Esophagus muscularis mucosa (tissue), 4 donors: Measurements from ENCODE around the gene CPED1. TPM values are rescaled to one million over a fixed set of nuclear protein-coding genes. Genes with fewer than 3 reads are reported as not detected.
"Not testable (repeated sequence)": the region's sequence is repeated elsewhere in the genome, so short reads cannot be mapped to it uniquely, and the experiment has no call there.

ENCODE experiments used
- DNase-seq: peaks from one replicate; pipeline ENCODE4 v3.0.0-alpha.2; 2017; ENCODE audit errors: extremely low spot score
- H3K27ac ChIP-seq, 4 donors: fragments of 200-600 bp; sonication (generic); replicated peaks in 1 of 4; 1 replicate in 3 of 4; 2 replicates in 1 of 4; pipeline ENCODE4 v1.5.1; 2016 to 2019; ENCODE audit warnings: mild to moderate bottlenecking in 1 of 4
- H3K27me3 ChIP-seq, 4 donors: fragments of 200-600 bp; sonication (generic); one replicate each; pipeline versions ENCODE4 v1.5.1 to v1.6.0; 2016 to 2019
- H3K36me3 ChIP-seq, 4 donors: fragments of 200-600 bp; sonication (generic); one replicate each; pipeline ENCODE4 v1.5.1; 2016 to 2019
- H3K4me1 ChIP-seq, 4 donors: fragments of 200-600 bp; sonication (generic); one replicate each; pipeline ENCODE4 v1.5.1; 2016 to 2019
- H3K4me3 ChIP-seq, 4 donors: fragments of 200-600 bp; sonication (generic); 1 replicate in 2 of 4; 2 replicates in 2 of 4; pipeline ENCODE4 v1.5.1; 2016 to 2019; ENCODE audit warnings: mild to moderate bottlenecking in 4 of 4, moderate library complexity in 1 of 4
- H3K9me3 ChIP-seq, 4 donors: fragments of 200-600 bp; sonication (generic); 1 replicate in 3 of 4; 2 replicates in 1 of 4; pipeline ENCODE4 v1.5.1; 2016 to 2019
- EP300 ChIP-seq: sonication (generic); formaldehyde crosslinking; IDR thresholded peaks from one replicate; pipeline ENCODE4 v1.6.1; 2017; ENCODE audit warnings: antibody characterized with exemption
- POLR2A ChIP-seq: fragments of 450-650 bp; IDR thresholded peaks from one replicate; pipeline ENCODE4 v1.6.1; 2017; ENCODE audit warnings: antibody characterized with exemption, moderate library complexity, mild to moderate bottlenecking, low read depth
- POLR2AphosphoS5 ChIP-seq, 2 donors: sonication (generic); formaldehyde crosslinking; IDR thresholded peaks; one replicate each; pipeline ENCODE4 v1.6.1; 2017; ENCODE audit warnings: antibody characterized with exemption in 2 of 2
- WGBS: methylation state at CpG from one replicate; pipeline ENCODE4 v1.1.5; 2018; 5-methylcytosine and 5-hydroxymethylcytosine counted together
- intact Hi-C: fragments of 100-400 bp; cut with DNase I; formaldehyde crosslinking; loops from one replicate; pipeline ENCODE4 v1.15.1; 2023
- total RNA-seq, 4 donors: library from RNA; depleted of rRNA; stranded (reverse); fragments of >200 nt; gene quantifications; one replicate each; pipeline versions ENCODE4 v1.1.0 to v1.2.1, GENCODE V29; 2016
- TF ChIP-seq, protein P1 (sequence below), 3 experiments: fragments of 200-600 bp in 2 of 3; fragments of 450-650 bp in 1 of 3; sonication (generic) in 2 of 3; IDR thresholded peaks; one replicate each; pipeline ENCODE4 v1.5.1; 2017 to 2019; ENCODE audit warnings: antibody characterized with exemption in 3 of 3, mild to moderate bottlenecking in 2 of 3, moderate library complexity in 1 of 3

The CPED1 gene
- total RNA-seq, 4 donors from 2014 or later: 28.1 to 81.8 (median 32.0) TPM

DNA sequence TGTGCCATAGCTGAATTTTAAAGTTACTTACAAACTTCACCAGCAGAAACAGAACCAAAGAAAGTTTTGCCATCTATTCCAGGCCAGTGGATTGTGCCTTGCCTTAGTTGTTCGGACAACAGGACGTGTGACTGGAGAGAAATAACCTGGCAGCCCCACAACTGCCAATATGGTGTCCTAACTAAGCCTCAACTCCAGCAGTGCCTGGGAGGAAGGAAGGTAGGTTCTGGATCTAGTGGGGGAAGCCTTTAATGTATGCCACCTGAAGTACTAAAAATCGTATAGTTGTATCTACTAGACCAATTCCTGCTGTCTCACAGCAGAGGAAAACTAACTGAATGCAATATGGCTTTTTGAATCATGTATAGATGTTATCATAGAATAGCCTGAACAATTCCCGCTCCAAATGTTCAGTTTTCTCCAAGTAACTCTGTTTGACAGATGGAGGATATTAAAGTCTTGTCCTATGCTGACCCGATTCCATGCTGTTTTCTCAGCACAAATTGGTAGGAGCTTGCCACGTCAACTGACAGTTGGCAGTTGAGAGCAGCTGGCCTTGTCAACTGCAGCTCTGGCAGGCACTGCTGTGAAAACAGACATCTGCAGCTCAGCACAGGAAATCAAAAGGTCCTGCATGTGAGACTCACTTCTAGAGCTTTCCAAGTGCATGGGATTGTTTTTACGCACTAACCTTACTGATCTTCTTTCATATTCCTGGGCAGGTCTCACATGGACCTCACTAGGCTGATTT, 255.8 kb downstream of the CPED1 start:
- H3K27me3 ChIP-seq: no peaks in the 10 kb centered on the region
- intact Hi-C loops: no loop called here
- WGBS: 70% methylated on average over 7 of the region's 7 CpGs

DNA sequence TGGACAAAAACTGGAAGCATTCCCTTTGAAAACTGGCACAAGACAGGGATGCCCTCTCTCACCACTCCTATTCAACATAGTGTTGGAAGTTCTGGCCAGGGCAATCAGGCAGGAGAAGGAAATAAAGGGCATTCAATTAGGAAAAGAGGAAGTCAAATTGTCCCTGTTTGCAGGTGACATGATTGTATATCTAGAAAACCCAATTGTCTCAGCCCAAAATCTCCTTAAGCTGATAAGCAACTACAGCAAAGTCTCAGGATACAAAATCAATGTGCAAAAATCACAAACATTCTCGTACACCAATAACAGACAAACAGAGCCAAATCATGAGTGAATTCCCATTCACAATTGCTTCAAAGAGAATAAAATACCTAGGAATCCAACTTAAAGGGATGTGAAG, 262.9 kb downstream of the CPED1 start:
- H3K36me3 ChIP-seq: peaks cover 0 to 39% (median 9%) of the 10 kb centered on the region in 4 donors
- H3K4me1 ChIP-seq, H3K27me3 ChIP-seq, H3K4me3 ChIP-seq, H3K27ac ChIP-seq, intact Hi-C loops, DNase-seq, H3K9me3 ChIP-seq: not testable (repeated sequence)
- WGBS: 91% methylated on average over 1 of the region's 1 CpG

More for the DNA sequence above, 255.8 kb downstream of the CPED1 start:
- no peak overlapping the region for H3K4me3 ChIP-seq
- no peaks in the 10 kb centered on the region for H3K9me3 ChIP-seq
- DNase-seq: no peak
- TF ChIP-seq EP300: no peak
- TF ChIP-seq, protein P1, sequence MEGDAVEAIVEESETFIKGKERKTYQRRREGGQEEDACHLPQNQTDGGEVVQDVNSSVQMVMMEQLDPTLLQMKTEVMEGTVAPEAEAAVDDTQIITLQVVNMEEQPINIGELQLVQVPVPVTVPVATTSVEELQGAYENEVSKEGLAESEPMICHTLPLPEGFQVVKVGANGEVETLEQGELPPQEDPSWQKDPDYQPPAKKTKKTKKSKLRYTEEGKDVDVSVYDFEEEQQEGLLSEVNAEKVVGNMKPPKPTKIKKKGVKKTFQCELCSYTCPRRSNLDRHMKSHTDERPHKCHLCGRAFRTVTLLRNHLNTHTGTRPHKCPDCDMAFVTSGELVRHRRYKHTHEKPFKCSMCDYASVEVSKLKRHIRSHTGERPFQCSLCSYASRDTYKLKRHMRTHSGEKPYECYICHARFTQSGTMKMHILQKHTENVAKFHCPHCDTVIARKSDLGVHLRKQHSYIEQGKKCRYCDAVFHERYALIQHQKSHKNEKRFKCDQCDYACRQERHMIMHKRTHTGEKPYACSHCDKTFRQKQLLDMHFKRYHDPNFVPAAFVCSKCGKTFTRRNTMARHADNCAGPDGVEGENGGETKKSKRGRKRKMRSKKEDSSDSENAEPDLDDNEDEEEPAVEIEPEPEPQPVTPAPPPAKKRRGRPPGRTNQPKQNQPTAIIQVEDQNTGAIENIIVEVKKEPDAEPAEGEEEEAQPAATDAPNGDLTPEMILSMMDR (IDR thresholded peaks at IDR 0.05): no peak
- TF ChIP-seq POLR2A: no peak
- no peak for TF ChIP-seq POLR2AphosphoS5 (IDR thresholded peaks at IDR 0.05)
- no peaks in the 10 kb centered on the region for H3K4me1 ChIP-seq
- no peak overlapping the region for H3K27ac ChIP-seq
- peaks cover 6 to 51% (median 24%) of the 10 kb centered on the region in 4 donors for H3K36me3 ChIP-seq

DNA sequence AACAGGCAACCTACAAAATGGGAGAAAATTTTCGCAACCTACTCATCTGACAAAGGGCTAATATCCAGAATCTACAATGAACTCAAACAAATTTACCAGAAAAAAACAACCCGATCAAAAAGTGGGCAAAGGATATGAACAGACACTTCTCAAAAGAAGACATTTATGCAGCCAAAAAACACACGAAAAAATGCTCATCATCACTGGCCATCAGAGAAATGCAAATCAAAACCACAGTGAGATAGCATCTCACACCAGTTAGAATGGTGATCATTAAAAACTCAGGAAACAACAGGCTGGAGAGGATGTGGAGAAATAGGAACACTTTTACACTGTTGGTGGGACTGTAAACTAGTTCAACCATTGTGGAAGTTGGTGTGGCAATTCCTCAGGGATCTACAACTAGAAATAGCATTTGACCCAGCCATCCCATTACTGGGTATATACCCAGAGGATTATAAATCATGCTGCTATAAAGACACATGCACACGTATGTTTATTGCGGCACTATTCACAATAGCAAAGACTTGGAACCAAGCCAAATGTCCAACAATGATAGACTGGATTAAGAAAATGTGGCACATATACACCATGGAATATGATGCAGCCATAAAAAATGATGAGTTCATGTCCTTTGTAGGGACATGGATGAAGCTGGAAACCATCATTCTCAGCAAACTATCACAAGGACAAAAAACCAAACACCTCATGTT, 264.2 kb downstream of the CPED1 start:
- H3K27ac ChIP-seq, H3K27me3 ChIP-seq, DNase-seq, intact Hi-C loops, H3K4me3 ChIP-seq, H3K9me3 ChIP-seq, H3K4me1 ChIP-seq: not testable (repeated sequence)
- WGBS: 89% methylated on average over 5 of the region's 5 CpGs
- peaks cover 0 to 25% (median 5%) of the 10 kb centered on the region in 4 donors for H3K36me3 ChIP-seq

DNA sequence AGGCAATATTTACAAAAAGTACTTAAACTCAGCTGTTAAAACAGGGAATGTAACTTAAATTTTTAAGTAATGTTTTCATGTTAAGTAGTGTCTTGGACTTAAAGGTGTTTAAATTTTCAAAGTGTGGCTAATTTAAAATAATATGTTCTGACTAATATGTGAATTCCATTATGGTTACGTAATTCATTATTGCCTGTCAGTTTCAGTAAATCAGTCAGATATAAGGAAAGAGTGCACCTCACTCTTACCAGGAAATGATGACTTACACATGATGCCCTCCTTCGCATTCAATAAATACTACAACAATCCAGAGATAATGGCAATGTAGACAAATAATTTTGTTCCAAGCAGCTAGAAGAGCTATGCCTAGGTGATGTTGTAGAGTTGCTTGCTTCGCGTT, 271.3 kb downstream of the CPED1 start:
- Histone ChIP-seq H3K27ac (no peak overlapping the region), H3K36me3 (peaks cover 0 to 9% (median 0%) of the 10 kb centered on the region in 4 donors), H3K27me3 (no peaks in the 10 kb centered on the region), H3K4me3 (no peak overlapping the region), H3K9me3 (no peaks in the 10 kb centered on the region), H3K4me1 (no peaks in the 10 kb centered on the region)
- intact Hi-C loops: no loop called here
- 91% methylated on average over 4 of the region's 4 CpGs for WGBS
- DNase-seq: no peak
- TF ChIP-seq POLR2A (no peak), EP300 (no peak), POLR2AphosphoS5 (IDR thresholded peaks at IDR 0.05) (no peak)
- TF ChIP-seq, protein P1 (IDR thresholded peaks at IDR 0.05): no peak

DNA sequence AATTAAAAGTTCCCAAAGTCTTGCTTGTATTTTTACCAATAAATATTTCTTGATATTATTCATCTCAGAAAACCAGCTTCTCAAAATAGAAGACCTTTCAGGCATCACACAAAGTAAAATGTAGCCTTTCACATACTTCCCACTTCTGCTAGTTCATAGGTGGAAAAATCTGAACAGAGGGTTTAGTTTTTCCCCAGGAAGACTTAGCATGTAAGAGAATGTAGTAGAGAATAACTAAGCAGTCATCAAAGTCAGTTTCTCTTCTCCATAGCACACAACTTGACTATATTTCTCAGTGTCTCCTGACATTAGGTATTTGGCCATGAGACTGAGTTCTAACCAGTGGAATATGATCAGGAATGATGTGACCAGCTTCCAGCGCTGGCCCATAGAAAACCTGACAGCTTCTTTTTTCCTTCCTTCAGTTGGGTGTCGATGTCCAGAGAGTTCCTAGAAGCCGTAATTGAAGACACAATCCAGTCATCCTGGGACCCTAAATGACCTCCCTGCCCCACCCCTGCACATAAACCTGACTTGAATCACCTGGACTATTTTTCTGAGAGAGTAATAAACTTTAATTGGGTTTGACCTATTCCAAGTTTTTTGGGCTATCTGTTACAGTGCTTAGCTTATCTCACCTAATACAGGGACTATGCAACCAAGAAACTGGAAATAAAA, 272.8 kb downstream of the CPED1 start:
- H3K4me1 ChIP-seq: no peaks in the 10 kb centered on the region
- H3K36me3 ChIP-seq: peaks cover 0 to 5% (median 1%) of the 10 kb centered on the region in 4 donors
- DNase-seq: no peak
- no peak overlapping the region for H3K4me3 ChIP-seq
- TF ChIP-seq, protein P1 (IDR thresholded peaks at IDR 0.05): no peak
- TF ChIP-seq POLR2AphosphoS5 (IDR thresholded peaks at IDR 0.05) (no peak), POLR2A (no peak), EP300 (no peak)
- no peaks in the 10 kb centered on the region for H3K27me3 ChIP-seq
- no peak overlapping the region for H3K27ac ChIP-seq
- intact Hi-C loops: no loop called here
- WGBS: 89% methylated on average over 3 of the region's 3 CpGs
- no peaks in the 10 kb centered on the region for H3K9me3 ChIP-seq
